ENCODE data around the gene ARFRP1.

ARFRP1 gene

GRCh38 chr20:63706852-63707557 lies 771 bp downstream of the ARFRP1 start:
- TF ChIP-seq TAF1 (IDR thresholded peaks at IDR 0.05; ENCODE audit: borderline replicate concordance, insufficient read depth, low read length) (no peak), FOXP2 (optimal IDR thresholded peaks at IDR 0.05; ENCODE audit: borderline replicate concordance, extremely low read depth, extremely low read length, insufficient read depth) (no peak), REST (IDR thresholded peaks at IDR 0.05; ENCODE audit: insufficient read depth in 1 of 2, low read depth in 2 of 2, low read length in 2 of 2) (no peak), SIN3A (IDR thresholded peaks at IDR 0.05; ENCODE audit: borderline replicate concordance, insufficient read depth, low read length) (no peak), POLR2AphosphoS5 (IDR thresholded peaks at IDR 0.05; ENCODE audit: low read depth, low read length) (no peak; the same call in 1 of the 2 replicates)

GRCh38 chr20:63706027-63706695 lies 1.6 kb downstream of the ARFRP1 start:
- TF ChIP-seq SIN3A (IDR thresholded peaks at IDR 0.05; ENCODE audit: borderline replicate concordance, insufficient read depth, low read length) (no peak), POLR2AphosphoS5 (IDR thresholded peaks at IDR 0.05; ENCODE audit: low read depth, low read length) (no peak), FOXP2 (optimal IDR thresholded peaks at IDR 0.05; ENCODE audit: borderline replicate concordance, extremely low read depth, extremely low read length, insufficient read depth) (no peak), TAF1 (IDR thresholded peaks at IDR 0.05; ENCODE audit: borderline replicate concordance, insufficient read depth, low read length) (no peak), REST (IDR thresholded peaks at IDR 0.05; ENCODE audit: insufficient read depth in 1 of 2, low read depth in 2 of 2, low read length in 2 of 2) (no peak)

- no peak for TF ChIP-seq SIN3A (IDR thresholded peaks at IDR 0.05; ENCODE audit: borderline replicate concordance, insufficient read depth, low read length)
- TF ChIP-seq POLR2AphosphoS5 (IDR thresholded peaks at IDR 0.05; ENCODE audit: low read depth, low read length): no peak
- no peak for TF ChIP-seq TAF1 (IDR thresholded peaks at IDR 0.05; ENCODE audit: borderline replicate concordance, insufficient read depth, low read length)
- TF ChIP-seq FOXP2 (optimal IDR thresholded peaks at IDR 0.05; ENCODE audit: borderline replicate concordance, extremely low read depth, extremely low read length, insufficient read depth): no peak
- TF ChIP-seq REST (IDR thresholded peaks at IDR 0.05; ENCODE audit: insufficient read depth in 1 of 2, low read depth in 2 of 2, low read length in 2 of 2): no peak
Observed at GRCh38 chr20:63705232-63706026, 2.3 kb downstream of the ARFRP1 start.

- TF ChIP-seq FOXP2 (optimal IDR thresholded peaks at IDR 0.05; ENCODE audit: borderline replicate concordance, extremely low read depth, extremely low read length, insufficient read depth) (no peak), SIN3A (IDR thresholded peaks at IDR 0.05; ENCODE audit: borderline replicate concordance, insufficient read depth, low read length) (no peak), TAF1 (IDR thresholded peaks at IDR 0.05; ENCODE audit: borderline replicate concordance, insufficient read depth, low read length) (no peak), REST (IDR thresholded peaks at IDR 0.05; ENCODE audit: insufficient read depth in 1 of 2, low read depth in 2 of 2, low read length in 2 of 2) (no peak), POLR2AphosphoS5 (IDR thresholded peaks at IDR 0.05; ENCODE audit: low read depth, low read length) (no peak)
Observed at GRCh38 chr20:63704749-63705117, 3.0 kb downstream of the ARFRP1 start.
